HCT116 (cell line): Measurements from ENCODE around the gene RORB.

Source experiments
- EZH2 ChIP-seq: fragments of 200-600 bp; sonication (generic); IDR thresholded peaks from 2 replicates; pipeline ENCODE4 v1.6.1; 2017; ENCODE audit warnings: antibody characterized with exemption, mixed run types
- POLR2A ChIP-seq: IDR thresholded peaks from 2 replicates; pipeline ENCODE4 v1.7.0; 2011; ENCODE audit warnings: borderline replicate concordance; ENCODE audit not compliant: insufficient read depth, insufficient read length; ENCODE audit errors: extremely low read depth
- POLR2AphosphoS5 ChIP-seq: IDR thresholded peaks from 2 replicates; pipeline ENCODE4 v1.6.1; 2011; ENCODE audit warnings: mild to moderate bottlenecking, low read depth, low read length, moderate library complexity
- ZNF274 ChIP-seq: fragments of 200-500 bp; sonication (Bioruptor generic); IDR thresholded peaks from 2 replicates; pipeline ENCODE4 v1.6.1; 2014; ENCODE audit warnings: mild to moderate bottlenecking, low read depth, low read length, inconsistent platforms
- TF ChIP-seq, protein P1 (sequence below), 3 experiments: fragments of 200-600 bp in 1 of 3; sonication (generic) in 1 of 3; IDR thresholded peaks in 2 of 3; conservative IDR thresholded peaks in 1 of 3; 2 replicates each; pipeline ENCODE4 v1.5.1; 2012 to 2017; ENCODE audit warnings: low read depth in 2 of 3, low read length in 2 of 3, antibody characterized with exemption in 1 of 3, borderline replicate concordance in 1 of 3, control low read depth in 1 of 3, mild to moderate bottlenecking in 1 of 3, mixed read lengths in 1 of 3, mixed run types in 1 of 3, moderate library complexity in 1 of 3; ENCODE audit not compliant: insufficient read depth in 1 of 3

DNA sequence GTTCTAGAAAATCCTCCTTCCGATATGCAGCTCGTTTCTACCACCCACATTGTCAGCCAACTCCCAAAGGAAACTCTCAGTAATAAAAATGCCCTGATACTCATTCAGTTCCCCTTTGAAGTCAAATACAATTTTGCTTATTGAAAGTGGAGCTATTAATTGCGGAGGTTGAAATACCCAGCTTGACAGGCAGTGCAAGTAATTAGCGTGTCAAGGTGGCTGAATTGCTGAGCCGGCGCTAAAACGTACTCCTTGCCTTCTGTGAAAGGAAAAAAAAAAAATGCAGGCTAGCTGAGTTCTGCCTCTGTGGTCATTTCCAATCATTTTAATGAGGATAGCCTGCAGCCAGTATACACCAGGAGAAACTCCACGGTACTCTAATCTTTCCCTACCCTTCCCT is 165.5 kb downstream of the RORB start:
- TF ChIP-seq POLR2A (no peak), EZH2 (no peak), ZNF274 (no peak), POLR2AphosphoS5 (no peak)
- TF ChIP-seq, protein P1, sequence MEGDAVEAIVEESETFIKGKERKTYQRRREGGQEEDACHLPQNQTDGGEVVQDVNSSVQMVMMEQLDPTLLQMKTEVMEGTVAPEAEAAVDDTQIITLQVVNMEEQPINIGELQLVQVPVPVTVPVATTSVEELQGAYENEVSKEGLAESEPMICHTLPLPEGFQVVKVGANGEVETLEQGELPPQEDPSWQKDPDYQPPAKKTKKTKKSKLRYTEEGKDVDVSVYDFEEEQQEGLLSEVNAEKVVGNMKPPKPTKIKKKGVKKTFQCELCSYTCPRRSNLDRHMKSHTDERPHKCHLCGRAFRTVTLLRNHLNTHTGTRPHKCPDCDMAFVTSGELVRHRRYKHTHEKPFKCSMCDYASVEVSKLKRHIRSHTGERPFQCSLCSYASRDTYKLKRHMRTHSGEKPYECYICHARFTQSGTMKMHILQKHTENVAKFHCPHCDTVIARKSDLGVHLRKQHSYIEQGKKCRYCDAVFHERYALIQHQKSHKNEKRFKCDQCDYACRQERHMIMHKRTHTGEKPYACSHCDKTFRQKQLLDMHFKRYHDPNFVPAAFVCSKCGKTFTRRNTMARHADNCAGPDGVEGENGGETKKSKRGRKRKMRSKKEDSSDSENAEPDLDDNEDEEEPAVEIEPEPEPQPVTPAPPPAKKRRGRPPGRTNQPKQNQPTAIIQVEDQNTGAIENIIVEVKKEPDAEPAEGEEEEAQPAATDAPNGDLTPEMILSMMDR (IDR thresholded peaks at IDR 0.05 in 2 of 3, conservative IDR thresholded peaks at IDR 0.05 in 1 of 3; ENCODE audit: borderline replicate concordance in 1 of 3, insufficient read depth in 1 of 3, low read depth in 2 of 3, low read length in 2 of 3), result no peak
